Measurements from ENCODE around the gene AAR2.

DNA sequence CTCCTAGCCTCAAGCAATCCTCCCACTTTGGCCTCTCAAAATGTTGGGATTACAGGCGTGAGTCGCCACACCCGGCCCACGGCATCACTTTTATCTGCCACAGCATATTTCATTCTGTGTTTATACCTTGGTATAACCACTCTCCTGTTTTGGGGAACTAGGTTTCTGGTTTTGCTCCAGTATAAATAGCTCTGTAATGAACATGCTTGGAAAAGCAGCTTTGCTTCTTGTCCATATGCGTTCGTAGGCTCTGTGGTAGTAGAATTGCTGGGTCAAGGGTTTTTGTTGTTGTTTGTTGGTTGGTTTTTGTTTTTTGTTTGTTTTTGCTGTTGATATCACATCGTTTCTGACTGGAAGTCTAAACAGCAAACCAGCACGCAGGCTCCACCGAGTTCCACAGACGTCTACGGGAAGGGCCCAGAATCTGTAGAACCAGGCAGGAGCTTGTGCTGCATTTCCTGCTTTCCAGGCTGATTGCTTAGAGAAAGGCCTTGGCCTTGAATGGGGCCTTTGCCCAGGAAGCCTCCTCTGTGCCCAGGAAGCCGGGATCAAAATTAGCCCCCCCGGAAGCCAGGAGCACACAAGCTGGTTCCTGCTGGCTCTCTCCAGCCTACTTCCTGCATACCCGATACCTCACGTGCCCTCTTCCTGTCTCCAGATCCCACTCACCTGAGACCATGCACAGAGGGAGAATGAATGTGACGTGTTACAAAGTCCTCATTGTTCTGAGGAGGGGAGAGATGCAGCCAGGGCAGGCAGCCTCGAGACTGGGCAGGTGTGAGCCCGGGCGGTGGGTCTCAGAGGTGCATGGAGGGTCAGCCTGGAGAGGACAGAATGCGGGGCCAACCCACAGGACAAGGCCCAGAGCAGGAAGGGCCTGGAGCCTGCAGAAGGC is 34.7 kb downstream of the AAR2 start:
- no peak for TF ChIP-seq TAF1 (IDR thresholded peaks at IDR 0.05; ENCODE audit: borderline replicate concordance, low read depth, low read length)
- TF ChIP-seq POLR2A (IDR thresholded peaks at IDR 0.05; ENCODE audit: low read depth, low read length): no peak

Data from GM12892 (cell line).